Measurements from ENCODE around the gene FBXO15.
A peak's percentile ranks its signal among the peaks of the same experiment; 100 is the strongest.

Gene FBXO15

DNA sequence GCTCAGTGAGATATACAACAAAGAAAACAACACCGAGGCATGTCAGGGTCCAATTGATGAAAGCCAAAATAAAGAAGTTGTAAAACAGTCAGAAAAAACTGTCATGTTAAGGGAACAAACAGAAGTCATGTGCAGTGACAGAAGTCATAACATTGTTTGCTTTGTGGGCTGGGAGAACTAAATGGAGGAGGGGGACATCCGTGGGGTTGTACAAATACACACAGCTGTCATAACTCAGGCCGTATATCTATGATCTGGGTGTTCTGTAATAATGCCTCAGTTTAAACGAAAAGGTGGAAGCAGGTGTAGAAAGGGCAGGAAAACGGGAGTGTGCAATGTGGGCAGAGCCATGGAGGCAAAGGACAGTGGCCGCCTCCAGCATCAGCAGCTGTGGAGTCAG lies 28.0 kb upstream of the FBXO15 start:
- Histone ChIP-seq H3K9me3 (ENCODE audit: insufficient read depth, low read depth, low read length) (no peaks in the 10 kb centered on the region), H3K79me2 (ENCODE audit: insufficient read depth, low read length) (no peaks in the 10 kb centered on the region), H3K4me3 (ENCODE audit: low read length, poor library complexity, severe bottlenecking) (no peak overlapping the region), H3K9me2 (replicated peaks; ENCODE audit: low read depth, low read length) (no peaks in the 10 kb centered on the region), H3K4me1 (ENCODE audit: insufficient read depth, low read length, poor library complexity, severe bottlenecking) (peaks cover 3% of the 10 kb centered on the region), H2AFZ (ENCODE audit: low read length) (no peak overlapping the region), H3K4me2 (ENCODE audit: low read depth, low read length, poor library complexity, severe bottlenecking) (no peak overlapping the region), H3K9ac (ENCODE audit: low read depth, low read length, poor library complexity, severe bottlenecking) (no peak overlapping the region), H3K27me3 (ENCODE audit: insufficient read depth, low read length, poor library complexity, severe bottlenecking) (no peaks in the 10 kb centered on the region), H3F3A (ENCODE audit: low read depth) (no peaks in the 10 kb centered on the region), H3K36me3 (ENCODE audit: insufficient read depth, low read length) (no peaks in the 10 kb centered on the region), H4K20me1 (ENCODE audit: insufficient read depth, low read length, poor library complexity, severe bottlenecking) (no peaks in the 10 kb centered on the region)
- no peak for TF ChIP-seq EZH2phosphoT487 (IDR thresholded peaks at IDR 0.05; ENCODE audit: borderline replicate concordance)
- TF ChIP-seq, protein P1, sequence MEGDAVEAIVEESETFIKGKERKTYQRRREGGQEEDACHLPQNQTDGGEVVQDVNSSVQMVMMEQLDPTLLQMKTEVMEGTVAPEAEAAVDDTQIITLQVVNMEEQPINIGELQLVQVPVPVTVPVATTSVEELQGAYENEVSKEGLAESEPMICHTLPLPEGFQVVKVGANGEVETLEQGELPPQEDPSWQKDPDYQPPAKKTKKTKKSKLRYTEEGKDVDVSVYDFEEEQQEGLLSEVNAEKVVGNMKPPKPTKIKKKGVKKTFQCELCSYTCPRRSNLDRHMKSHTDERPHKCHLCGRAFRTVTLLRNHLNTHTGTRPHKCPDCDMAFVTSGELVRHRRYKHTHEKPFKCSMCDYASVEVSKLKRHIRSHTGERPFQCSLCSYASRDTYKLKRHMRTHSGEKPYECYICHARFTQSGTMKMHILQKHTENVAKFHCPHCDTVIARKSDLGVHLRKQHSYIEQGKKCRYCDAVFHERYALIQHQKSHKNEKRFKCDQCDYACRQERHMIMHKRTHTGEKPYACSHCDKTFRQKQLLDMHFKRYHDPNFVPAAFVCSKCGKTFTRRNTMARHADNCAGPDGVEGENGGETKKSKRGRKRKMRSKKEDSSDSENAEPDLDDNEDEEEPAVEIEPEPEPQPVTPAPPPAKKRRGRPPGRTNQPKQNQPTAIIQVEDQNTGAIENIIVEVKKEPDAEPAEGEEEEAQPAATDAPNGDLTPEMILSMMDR (conservative IDR thresholded peaks at IDR 0.05; ENCODE audit: low read length), result no peak

DNA sequence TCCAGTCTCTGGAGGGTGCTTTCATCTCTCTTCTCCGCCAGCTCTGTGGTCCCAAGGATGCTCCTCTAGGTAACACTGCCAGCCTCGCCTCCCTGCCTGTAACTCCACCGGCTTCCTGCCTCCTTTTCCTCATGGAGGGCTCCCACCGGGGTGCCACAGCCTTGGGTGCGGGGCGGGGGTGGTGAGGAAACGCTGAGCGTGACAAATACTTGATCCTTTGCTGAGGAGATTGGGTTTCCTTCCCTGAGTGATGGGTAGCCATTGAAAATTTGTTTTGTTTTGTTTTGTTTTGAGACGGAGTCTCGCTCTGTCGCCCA lies 25.8 kb upstream of the FBXO15 start:
- H3K9me2 ChIP-seq (replicated peaks; ENCODE audit: low read depth, low read length), result no peaks in the 10 kb centered on the region
- H4K20me1 ChIP-seq (ENCODE audit: insufficient read depth, low read length, poor library complexity, severe bottlenecking), result no peaks in the 10 kb centered on the region
- H3K36me3 ChIP-seq (ENCODE audit: insufficient read depth, low read length), result no peaks in the 10 kb centered on the region
- H3K79me2 ChIP-seq (ENCODE audit: insufficient read depth, low read length), result no peaks in the 10 kb centered on the region
- peaks cover 4% of the 10 kb centered on the region for H3K27me3 ChIP-seq (ENCODE audit: insufficient read depth, low read length, poor library complexity, severe bottlenecking)
- H3K9me3 ChIP-seq (ENCODE audit: insufficient read depth, low read depth, low read length), result no peaks in the 10 kb centered on the region
- H2AFZ ChIP-seq (ENCODE audit: low read length), result no peak overlapping the region
- H3K4me2 ChIP-seq (ENCODE audit: low read depth, low read length, poor library complexity, severe bottlenecking), result no peak overlapping the region
- no peaks in the 10 kb centered on the region for H3F3A ChIP-seq (ENCODE audit: low read depth)
- no peak overlapping the region for H3K9ac ChIP-seq (ENCODE audit: low read depth, low read length, poor library complexity, severe bottlenecking)
- TF ChIP-seq, protein P1 (conservative IDR thresholded peaks at IDR 0.05; ENCODE audit: low read length), result no peak
- TF ChIP-seq EZH2phosphoT487 (IDR thresholded peaks at IDR 0.05; ENCODE audit: borderline replicate concordance), result no peak
- H3K4me3 ChIP-seq (ENCODE audit: low read length, poor library complexity, severe bottlenecking), result no peak overlapping the region
- H3K4me1 ChIP-seq (ENCODE audit: insufficient read depth, low read length, poor library complexity, severe bottlenecking), result peaks cover 3% of the 10 kb centered on the region

DNA sequence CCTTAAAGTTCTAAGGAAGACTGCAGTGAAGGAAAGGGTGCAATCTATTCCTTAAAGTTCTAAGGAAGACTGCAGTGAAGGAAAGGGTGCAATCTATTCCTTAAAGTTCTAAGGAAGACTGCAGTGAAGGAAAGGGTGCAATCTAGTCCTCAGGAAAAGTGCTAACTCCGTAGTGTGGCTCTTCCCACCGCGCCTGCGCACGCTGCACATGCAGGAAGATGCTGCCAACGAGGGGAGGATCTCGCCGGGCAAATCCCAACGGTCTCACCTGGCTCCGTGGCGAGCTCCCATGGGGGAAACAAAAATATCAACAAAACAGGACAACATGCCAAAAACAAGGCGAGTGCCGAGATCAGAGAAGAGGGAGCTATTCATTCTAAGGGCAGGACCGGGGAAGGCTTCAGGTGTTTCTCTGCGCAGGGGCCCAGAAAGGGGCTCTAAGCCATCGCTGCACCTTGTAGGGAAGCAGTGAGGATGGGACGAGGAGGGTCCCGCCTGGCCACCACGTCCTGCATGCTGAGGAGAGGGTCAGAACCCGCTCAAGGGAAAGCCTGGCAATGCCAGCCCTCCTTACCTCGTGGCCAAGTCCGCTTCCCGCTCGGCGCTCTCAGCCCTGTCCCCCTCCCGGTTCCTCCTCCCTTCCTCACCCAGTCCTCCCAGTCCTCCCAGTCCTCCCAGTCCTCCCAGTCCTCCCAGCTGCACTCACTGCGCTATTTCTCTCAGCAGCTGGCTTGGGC lies 25.2 kb upstream of the FBXO15 start:
- Histone ChIP-seq H3K9ac (ENCODE audit: low read depth, low read length, poor library complexity, severe bottlenecking) (peak overlapping the region; percentile 24), H3K4me1 (ENCODE audit: insufficient read depth, low read length, poor library complexity, severe bottlenecking) (peaks cover 3% of the 10 kb centered on the region), H3K27me3 (ENCODE audit: insufficient read depth, low read length, poor library complexity, severe bottlenecking) (peaks cover 4% of the 10 kb centered on the region), H3K79me2 (ENCODE audit: insufficient read depth, low read length) (no peaks in the 10 kb centered on the region), H3K9me2 (replicated peaks; ENCODE audit: low read depth, low read length) (no peaks in the 10 kb centered on the region), H3K36me3 (ENCODE audit: insufficient read depth, low read length) (no peaks in the 10 kb centered on the region), H2AFZ (ENCODE audit: low read length) (peak overlapping the region; percentile 98), H3K4me2 (ENCODE audit: low read depth, low read length, poor library complexity, severe bottlenecking) (peak overlapping the region; percentile 61), H4K20me1 (ENCODE audit: insufficient read depth, low read length, poor library complexity, severe bottlenecking) (no peaks in the 10 kb centered on the region), H3K9me3 (ENCODE audit: insufficient read depth, low read depth, low read length) (no peaks in the 10 kb centered on the region), H3F3A (ENCODE audit: low read depth) (no peaks in the 10 kb centered on the region), H3K4me3 (ENCODE audit: low read length, poor library complexity, severe bottlenecking) (peak overlapping the region; percentile 63)
- TF ChIP-seq, protein P1 (conservative IDR thresholded peaks at IDR 0.05; ENCODE audit: low read length), result no peak
- TF ChIP-seq EZH2phosphoT487 (IDR thresholded peaks at IDR 0.05; ENCODE audit: borderline replicate concordance), result no peak

Data from Loucy (cell line).